Stimulated activated memory B cell treated with anti-CD40 and anti-IgM and Interleukin-4, amounts not matched to agents 10 μg/mL and 1 μg/mL and 100 μg/mL, for 72 hours (primary cell): Measurements from ENCODE around the gene AGAP1.
A peak's percentile ranks its signal among the peaks of the same experiment; 100 is the strongest.

Source experiments
- ATAC-seq: fragments of 150-1000 bp; cut with Tn5 transposase; 2 replicates; pipeline ENCODE4 v1.10.0; 2021
- H3K27ac Mint-ChIP-seq: one replicate; pipeline ENCODE4 v1.8.0; 2022; ENCODE audit warnings: mild to moderate bottlenecking, mixed read lengths
- H3K27me3 Mint-ChIP-seq: one replicate; pipeline ENCODE4 v1.8.0; 2022; ENCODE audit warnings: mixed read lengths
- H3K36me3 Mint-ChIP-seq: one replicate; pipeline ENCODE4 v1.8.0; 2022; ENCODE audit warnings: mixed read lengths
- H3K4me1 Mint-ChIP-seq: one replicate; pipeline ENCODE4 v1.8.0; 2022; ENCODE audit warnings: mixed read lengths
- H3K4me3 Mint-ChIP-seq: one replicate; pipeline ENCODE4 v1.8.0; 2022; ENCODE audit warnings: mild to moderate bottlenecking, moderate library complexity, mixed read lengths
- H3K9me3 Mint-ChIP-seq: one replicate; pipeline ENCODE4 v1.8.0; 2022; ENCODE audit warnings: mixed read lengths

AGAP1 gene

DNA sequence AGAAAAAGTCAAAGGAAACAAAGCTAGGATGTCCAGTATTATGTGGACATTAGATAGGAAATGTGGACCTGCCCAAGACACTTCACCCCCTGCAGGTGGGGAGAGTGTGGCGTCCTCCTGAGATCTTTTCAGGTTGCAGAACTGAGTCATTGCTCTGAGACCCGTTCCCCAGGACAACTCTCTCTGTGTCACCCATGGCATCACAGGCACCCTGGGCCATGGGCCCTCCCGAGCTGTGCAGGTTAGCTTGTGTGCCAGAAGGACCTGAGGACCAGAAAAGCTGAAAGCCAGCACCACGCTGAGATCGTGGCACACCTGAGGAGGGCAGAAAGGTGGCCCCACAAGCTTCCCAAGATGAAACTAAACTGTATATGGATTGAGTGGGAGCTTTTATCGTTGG is 229.5 kb downstream of the AGAP1 start:
- Mint-ChIP-seq H3K36me3 (no peaks in the 10 kb centered on the region), H3K9me3 (no peaks in the 10 kb centered on the region), H3K27me3 (peaks cover 10% of the 10 kb centered on the region), H3K4me1 (no peaks in the 10 kb centered on the region), H3K27ac (no peak overlapping the region), H3K4me3 (no peak overlapping the region)
- no peak for ATAC-seq

DNA sequence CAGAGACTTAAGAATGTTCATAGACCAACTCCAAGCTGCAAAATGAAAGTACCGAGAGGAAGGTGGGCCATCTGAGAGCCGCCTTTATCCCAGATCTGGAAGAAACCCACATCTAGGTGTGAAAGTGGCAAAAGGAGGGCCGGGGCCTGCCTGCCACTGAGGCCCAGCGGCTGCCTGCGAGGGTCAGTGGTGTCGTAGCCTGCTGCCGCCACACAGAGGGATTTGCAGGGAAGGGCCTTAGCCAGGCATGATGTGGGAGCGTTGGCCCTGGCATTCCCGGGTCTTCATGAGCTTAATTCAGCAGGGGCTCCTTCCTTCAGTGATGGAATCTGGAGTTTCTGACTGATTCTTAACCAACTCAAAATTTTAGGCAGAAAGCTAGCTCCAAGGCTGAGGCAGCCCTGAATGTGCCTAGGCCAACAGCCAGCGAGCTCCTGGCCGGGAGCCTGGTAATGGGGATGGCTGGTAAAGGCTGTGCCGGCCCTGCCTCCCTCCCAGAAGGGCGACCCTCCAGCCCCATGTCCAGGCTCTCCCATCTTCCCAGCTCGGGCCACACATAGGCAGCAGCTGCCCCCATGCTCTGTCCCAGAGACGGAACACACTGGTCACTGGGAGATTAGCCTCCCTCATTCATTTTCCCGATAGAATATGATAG is 230.1 kb downstream of the AGAP1 start:
- H3K4me1 Mint-ChIP-seq = no peaks in the 10 kb centered on the region
- H3K36me3 Mint-ChIP-seq = no peaks in the 10 kb centered on the region
- ATAC-seq = no peak
- H3K27ac Mint-ChIP-seq = no peak overlapping the region
- H3K9me3 Mint-ChIP-seq = no peaks in the 10 kb centered on the region
- H3K4me3 Mint-ChIP-seq = no peak overlapping the region
- peaks cover 14% of the 10 kb centered on the region for H3K27me3 Mint-ChIP-seq

DNA sequence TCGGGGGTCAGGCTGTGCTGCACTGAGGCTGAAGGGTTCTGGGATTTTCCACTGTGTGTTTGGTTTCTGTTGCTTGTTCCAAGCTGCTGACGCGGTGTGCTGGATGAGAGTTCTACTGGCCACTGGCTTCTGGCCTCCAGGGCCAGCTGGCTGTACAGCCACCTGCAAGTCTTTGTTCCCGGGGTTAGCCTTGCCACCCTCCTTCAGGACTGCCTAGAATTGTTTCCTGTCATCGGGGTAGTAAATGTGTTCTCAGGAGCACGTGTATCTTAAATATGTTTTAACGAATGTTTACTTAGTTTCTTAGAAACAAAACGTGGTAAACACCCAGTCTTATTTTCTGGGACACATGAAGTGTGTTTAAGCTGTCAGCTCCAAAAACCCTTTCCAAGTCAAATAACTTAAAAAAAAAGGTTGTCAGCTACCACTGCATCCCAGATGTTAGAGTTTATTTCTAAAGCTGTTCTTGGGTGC is 231.2 kb downstream of the AGAP1 start:
- H3K4me3 Mint-ChIP-seq = no peak overlapping the region

DNA sequence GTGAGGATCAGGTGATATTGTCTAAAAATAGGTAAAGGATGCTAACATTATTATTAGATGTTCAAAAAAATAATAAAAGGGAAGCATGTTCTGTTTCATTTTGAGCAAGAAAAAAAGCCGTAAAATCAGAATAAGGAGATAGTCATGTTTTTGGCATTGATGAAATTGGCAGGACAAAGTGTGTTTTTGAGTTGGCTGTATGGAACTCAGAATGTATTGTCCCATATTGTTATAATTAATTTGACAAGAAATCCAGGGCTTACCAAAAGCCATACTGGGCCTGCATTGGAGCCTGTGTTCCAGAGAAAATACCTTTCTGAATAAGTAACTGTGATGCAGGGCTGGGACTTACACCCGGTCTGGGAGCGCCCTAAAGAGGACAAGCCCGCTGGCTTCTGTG is 232.0 kb downstream of the AGAP1 start:
- Mint-ChIP-seq H3K4me3 (no peak overlapping the region), H3K27me3 (peaks cover 14% of the 10 kb centered on the region), H3K36me3 (no peaks in the 10 kb centered on the region), H3K27ac (no peak overlapping the region), H3K9me3 (no peaks in the 10 kb centered on the region), H3K4me1 (no peaks in the 10 kb centered on the region)
- no peak for ATAC-seq

More for the DNA sequence above, 231.2 kb downstream of the AGAP1 start:
- ATAC-seq = no peak
- no peaks in the 10 kb centered on the region for H3K9me3 Mint-ChIP-seq
- no peak overlapping the region for H3K27ac Mint-ChIP-seq
- peaks cover 14% of the 10 kb centered on the region for H3K27me3 Mint-ChIP-seq
- H3K4me1 Mint-ChIP-seq = no peaks in the 10 kb centered on the region
- no peaks in the 10 kb centered on the region for H3K36me3 Mint-ChIP-seq

DNA sequence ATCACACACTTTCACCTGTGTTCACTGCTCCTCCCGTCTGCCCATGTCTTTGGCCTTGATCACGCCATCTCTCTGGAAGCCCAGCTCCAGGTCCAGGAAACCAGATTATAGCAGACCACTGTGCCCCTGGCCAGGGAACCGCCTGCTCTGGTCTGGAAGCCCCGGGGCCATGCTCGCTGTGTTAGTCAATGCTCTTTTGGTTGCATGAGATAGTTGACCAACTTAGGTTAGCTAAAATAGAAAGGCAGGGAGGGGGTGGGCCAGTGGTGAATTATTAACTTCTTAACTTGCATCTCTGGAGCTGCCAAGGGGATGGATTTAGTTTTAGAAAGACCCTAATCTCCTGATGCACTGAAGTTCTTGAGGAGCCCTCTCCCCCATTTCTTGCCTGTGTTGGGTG is 232.7 kb downstream of the AGAP1 start:
- ATAC-seq = no peak

DNA sequence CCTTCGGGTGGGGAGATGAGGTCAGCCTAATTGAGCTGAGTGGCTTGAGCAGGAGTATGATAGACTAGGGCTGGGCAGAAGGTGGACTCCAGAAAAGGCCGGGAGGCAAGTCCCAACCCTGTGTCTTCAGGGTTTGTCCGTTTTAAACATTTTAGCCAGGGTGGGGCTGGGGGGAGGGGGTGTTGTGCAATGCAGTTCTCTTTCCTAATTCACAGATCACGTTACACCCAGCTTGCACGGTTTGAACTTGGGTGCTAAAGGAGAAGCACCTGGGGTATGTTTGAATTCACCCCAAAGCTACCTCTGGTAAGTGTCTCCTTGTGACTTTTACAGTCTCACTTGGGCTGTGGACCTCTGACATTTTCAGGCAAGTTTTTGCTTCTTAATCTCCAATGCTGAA is 233.3 kb downstream of the AGAP1 start:
- Mint-ChIP-seq H3K4me1 (no peaks in the 10 kb centered on the region), H3K27me3 (peaks cover 20% of the 10 kb centered on the region), H3K9me3 (no peaks in the 10 kb centered on the region), H3K36me3 (no peaks in the 10 kb centered on the region), H3K27ac (no peak overlapping the region), H3K4me3 (no peak overlapping the region)
- no peak for ATAC-seq

More for the DNA sequence above, 232.7 kb downstream of the AGAP1 start:
- H3K36me3 Mint-ChIP-seq = no peaks in the 10 kb centered on the region
- H3K27ac Mint-ChIP-seq = no peak overlapping the region
- H3K4me1 Mint-ChIP-seq = no peaks in the 10 kb centered on the region
- peaks cover 14% of the 10 kb centered on the region for H3K27me3 Mint-ChIP-seq
- no peaks in the 10 kb centered on the region for H3K9me3 Mint-ChIP-seq
- no peak overlapping the region for H3K4me3 Mint-ChIP-seq

DNA sequence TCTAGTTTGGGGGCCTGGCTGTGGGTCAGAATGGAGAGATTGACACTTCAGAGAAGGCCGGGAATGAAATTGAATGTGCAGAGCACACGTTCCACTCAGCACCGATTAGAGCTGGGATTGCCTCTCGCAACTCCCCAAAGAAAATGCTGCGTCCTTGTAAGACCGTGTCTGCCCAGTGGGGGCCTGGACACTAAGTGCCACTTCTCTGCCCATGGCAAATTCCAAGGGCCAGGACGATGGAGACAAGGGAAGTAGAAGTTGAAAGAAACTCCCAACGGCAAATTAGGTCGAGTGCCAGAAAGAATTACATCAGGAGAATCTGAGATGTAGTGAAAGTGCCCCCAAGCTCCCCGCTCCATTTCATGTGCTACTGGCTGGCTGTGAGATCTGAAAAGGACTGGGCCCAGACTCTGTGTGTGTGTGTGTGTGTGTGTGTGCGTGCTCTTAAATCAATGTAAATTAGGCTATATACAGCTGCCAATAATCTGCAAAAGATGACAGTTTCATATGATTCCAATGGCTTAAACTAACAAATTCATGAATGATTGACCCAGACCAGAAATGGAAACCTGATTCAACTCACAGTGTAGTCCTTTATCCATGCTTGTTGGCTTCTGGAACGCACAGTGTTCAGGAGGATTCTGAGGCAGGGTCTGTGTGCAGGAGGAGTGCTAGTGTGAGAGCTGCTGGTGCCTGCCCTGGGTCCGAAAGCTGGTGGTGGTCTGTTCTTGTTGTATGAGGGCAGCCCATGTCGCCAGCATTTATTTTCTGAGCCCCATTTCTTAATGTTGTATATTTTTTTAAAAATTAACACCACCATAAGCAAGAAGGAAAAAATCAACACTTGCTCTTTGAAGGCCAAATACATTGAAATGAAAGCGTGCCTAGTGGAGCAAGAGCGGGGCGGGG is 234.3 kb downstream of the AGAP1 start:
- Mint-ChIP-seq H3K9me3 (no peaks in the 10 kb centered on the region), H3K4me1 (no peaks in the 10 kb centered on the region), H3K27ac (no peak overlapping the region), H3K36me3 (no peaks in the 10 kb centered on the region), H3K4me3 (no peak overlapping the region), H3K27me3 (peaks cover 29% of the 10 kb centered on the region)
- ATAC-seq = no peak

DNA sequence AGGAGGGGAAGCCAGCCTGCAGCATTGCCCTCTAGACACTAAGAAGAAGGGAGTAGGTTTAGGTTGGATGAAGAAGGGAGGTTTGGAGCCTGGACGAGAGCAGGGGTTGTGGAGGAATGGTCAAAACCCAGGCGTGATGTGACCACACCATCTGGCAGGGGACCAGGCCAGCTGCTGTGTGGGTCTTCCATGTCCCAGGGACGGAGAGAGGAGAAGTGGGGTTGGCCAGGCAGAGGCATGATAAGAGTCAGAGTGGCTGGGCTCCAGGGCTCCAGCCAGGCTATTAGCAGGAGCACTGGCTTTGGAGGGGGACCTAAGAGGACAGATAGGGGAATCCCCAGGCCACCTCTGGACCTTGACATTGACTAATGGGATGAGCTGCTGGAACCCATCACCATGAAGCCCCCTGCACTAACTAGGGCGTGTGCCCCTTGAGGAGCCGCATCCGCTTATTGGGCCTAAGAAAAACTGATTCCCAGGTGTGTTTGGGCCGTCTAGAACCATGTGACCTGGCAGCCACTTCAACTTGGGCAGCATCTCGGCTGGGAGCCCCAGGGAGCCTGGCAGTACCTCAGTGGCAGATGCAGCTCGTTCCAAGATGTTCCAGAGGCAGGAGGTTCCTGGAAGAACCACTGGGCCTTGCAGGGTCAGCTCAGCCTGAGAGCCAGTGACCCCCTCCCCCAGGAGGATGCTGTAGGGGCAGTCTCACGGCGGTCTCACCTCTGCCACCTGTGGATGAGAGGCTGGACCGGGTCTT is 235.1 kb downstream of the AGAP1 start:
- Mint-ChIP-seq H3K36me3 (no peaks in the 10 kb centered on the region), H3K27me3 (peaks cover 23% of the 10 kb centered on the region), H3K27ac (no peak overlapping the region), H3K9me3 (no peaks in the 10 kb centered on the region), H3K4me1 (no peaks in the 10 kb centered on the region), H3K4me3 (no peak overlapping the region)
- no peak for ATAC-seq

DNA sequence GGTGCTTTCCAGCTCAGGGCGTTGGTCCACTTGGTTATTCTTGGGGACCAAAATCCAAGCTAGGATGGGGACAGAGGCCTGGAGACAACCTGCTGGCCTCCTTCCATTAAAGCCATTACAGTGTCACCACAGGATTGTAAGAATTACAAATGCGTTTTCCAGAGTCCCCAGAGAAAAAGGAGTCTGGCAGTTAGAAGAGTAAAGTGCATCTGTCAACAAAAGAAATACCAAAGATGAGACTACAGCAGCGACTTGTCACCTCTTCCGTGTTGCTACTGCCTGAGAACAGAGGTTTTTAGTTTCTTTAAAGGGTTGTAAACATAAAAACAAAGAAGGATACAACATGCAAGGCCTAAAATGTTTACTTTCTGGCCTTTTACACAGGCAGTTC is 235.7 kb downstream of the AGAP1 start:
- H3K27me3 Mint-ChIP-seq = peaks cover 21% of the 10 kb centered on the region
- no peak overlapping the region for H3K4me3 Mint-ChIP-seq
- no peaks in the 10 kb centered on the region for H3K36me3 Mint-ChIP-seq
- H3K9me3 Mint-ChIP-seq = no peaks in the 10 kb centered on the region
- no peaks in the 10 kb centered on the region for H3K4me1 Mint-ChIP-seq
- ATAC-seq = no peak
- H3K27ac Mint-ChIP-seq = no peak overlapping the region

DNA sequence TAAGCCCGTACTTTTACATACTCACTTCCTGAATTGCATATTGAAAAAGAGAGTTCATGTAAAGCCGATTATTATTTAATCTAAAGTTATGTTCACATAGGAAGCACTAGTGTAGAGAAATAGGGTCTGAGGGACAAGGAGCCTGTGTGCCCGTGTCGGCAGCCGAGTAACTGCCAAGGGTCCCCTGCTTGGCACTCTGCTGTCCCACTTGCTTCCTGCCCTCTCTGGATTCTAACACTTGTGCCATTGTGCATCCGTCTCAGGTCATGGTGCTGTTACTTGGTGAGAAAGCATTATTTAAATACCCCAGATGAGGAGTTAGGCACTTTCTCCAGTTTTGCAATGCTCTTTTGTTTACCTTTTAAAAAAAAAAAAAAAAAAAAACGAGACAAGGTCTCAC is 236.3 kb downstream of the AGAP1 start:
- Mint-ChIP-seq H3K4me1 (no peaks in the 10 kb centered on the region), H3K9me3 (no peaks in the 10 kb centered on the region), H3K36me3 (no peaks in the 10 kb centered on the region), H3K27me3 (peaks cover 21% of the 10 kb centered on the region), H3K4me3 (no peak overlapping the region), H3K27ac (no peak overlapping the region)
- no peak for ATAC-seq

DNA sequence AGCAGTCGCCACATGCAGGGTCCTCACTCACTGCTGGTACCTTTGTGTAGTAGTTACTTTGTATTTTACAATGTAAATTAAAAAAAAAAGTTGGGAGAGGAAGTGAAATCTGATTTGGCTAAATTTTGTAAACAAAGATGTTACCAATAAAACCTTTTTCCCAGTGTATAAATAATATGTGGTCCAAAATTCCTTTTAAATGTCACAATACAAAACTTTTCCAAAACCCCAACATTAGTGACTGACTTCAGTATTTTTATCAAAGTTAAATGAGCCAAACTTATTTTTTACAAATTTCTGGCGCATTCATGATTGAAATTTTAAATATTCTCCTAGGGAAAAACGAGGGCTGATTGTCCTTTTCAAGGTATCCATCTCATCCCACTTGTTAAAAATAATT is 239.9 kb downstream of the AGAP1 start:
- Mint-ChIP-seq H3K4me1 (no peaks in the 10 kb centered on the region), H3K36me3 (no peaks in the 10 kb centered on the region), H3K9me3 (no peaks in the 10 kb centered on the region), H3K4me3 (no peak overlapping the region), H3K27me3 (peaks cover 15% of the 10 kb centered on the region), H3K27ac (no peak overlapping the region)
- ATAC-seq = no peak

DNA sequence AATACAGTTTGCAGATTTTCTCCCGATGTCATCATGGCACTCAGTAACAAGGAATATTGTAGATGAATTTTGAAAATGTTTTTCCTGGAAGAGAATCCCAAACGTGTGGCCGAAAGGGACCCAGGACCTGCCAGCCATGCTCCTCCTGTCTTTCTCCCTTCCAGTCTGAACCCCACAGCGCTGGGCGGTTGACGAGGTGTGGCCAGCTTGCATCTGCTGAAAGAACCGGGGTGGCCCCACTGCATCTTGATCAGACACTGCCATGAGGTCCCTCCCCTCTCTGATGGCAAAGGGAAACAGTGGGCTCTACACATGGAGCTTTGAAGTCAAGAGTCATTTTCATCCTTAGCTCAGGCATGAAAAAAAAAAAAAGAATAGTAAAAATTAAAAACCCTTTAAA is 240.3 kb downstream of the AGAP1 start:
- Mint-ChIP-seq H3K36me3 (no peaks in the 10 kb centered on the region), H3K27me3 (peaks cover 15% of the 10 kb centered on the region), H3K27ac (no peak overlapping the region), H3K4me3 (no peak overlapping the region), H3K9me3 (no peaks in the 10 kb centered on the region), H3K4me1 (no peaks in the 10 kb centered on the region)
- no peak for ATAC-seq

DNA sequence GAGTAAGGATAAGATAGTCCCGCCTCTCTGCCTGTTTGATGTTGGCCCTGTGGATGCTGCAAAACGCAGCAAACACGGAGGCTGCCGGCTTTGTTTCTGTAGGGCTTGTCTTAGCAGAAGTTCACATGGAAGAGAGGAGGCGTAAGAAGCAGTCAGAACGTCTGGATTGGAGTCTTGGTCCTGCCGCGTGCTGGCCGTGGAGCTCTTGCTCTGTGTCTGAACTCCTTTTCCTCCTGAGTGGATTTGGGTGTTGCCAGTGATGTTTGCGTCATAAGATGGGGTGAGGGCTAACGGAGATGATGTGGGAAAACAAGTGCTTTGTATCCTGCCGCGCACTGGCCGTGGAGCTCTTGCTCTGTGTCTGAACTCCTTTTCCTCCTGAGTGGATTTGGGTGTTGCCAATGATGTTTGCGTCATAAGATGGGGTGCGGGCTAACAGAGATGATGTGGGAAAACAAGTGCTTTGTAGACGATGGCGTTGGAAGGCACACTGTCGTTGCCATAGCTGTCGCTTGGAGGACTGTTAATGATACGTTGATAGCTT is 240.9 kb downstream of the AGAP1 start:
- no peak overlapping the region for H3K27ac Mint-ChIP-seq
- ATAC-seq = no peak
- H3K27me3 Mint-ChIP-seq = peaks cover 15% of the 10 kb centered on the region
- H3K4me1 Mint-ChIP-seq = no peaks in the 10 kb centered on the region
- no peaks in the 10 kb centered on the region for H3K9me3 Mint-ChIP-seq
- H3K36me3 Mint-ChIP-seq = no peaks in the 10 kb centered on the region
- H3K4me3 Mint-ChIP-seq = no peak overlapping the region

DNA sequence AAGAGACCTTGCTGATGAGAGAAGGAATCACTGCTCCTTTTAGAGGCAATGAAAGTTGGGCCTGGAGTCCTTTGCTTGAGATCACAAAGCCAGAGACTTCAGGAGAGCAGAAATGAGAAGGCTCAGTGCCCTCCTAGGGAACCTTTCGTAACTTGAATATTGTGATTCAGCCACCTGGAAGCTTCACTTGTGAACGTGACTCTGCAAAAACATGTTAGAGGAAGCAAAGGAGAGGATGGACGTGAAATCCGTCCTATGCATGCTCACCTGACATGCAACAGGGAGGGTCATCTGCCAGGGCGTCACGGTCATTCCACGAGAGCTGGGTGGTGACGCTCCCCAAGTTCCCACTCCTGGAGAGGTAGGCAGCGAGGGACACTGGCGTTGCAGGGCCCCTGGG is 243.6 kb downstream of the AGAP1 start:
- H3K4me3 Mint-ChIP-seq = no peak overlapping the region
- no peaks in the 10 kb centered on the region for H3K4me1 Mint-ChIP-seq
- H3K27ac Mint-ChIP-seq = no peak overlapping the region
- no peaks in the 10 kb centered on the region for H3K36me3 Mint-ChIP-seq
- H3K27me3 Mint-ChIP-seq = peaks cover 7% of the 10 kb centered on the region
- ATAC-seq = no peak
- no peaks in the 10 kb centered on the region for H3K9me3 Mint-ChIP-seq

DNA sequence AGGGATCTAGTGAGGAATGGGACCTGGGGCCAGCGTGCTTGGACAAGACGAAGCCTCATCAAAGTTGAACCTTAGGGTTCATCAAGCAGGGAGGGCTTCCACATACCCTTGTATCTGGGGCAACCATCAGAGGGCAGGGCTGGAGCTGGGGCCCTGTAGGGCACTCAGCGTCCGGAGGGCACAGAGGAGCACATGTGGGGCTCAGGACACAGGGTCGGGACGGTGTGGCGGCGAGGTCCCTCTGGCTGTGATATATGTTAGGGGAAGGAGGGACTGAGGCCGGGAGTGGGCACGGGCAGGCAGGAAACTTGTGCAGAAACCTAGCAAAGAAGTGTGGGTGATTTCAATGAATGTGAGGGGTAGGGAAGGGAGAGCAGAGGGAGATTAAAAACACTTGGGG is 244.0 kb downstream of the AGAP1 start:
- Mint-ChIP-seq H3K9me3 (no peaks in the 10 kb centered on the region), H3K4me3 (no peak overlapping the region), H3K36me3 (no peaks in the 10 kb centered on the region), H3K27ac (no peak overlapping the region), H3K4me1 (no peaks in the 10 kb centered on the region), H3K27me3 (peaks cover 3% of the 10 kb centered on the region)
- peak; percentile 20 for ATAC-seq
